ENCODE measurements around the gene TMEM120A.

The TMEM120A gene

DNA sequence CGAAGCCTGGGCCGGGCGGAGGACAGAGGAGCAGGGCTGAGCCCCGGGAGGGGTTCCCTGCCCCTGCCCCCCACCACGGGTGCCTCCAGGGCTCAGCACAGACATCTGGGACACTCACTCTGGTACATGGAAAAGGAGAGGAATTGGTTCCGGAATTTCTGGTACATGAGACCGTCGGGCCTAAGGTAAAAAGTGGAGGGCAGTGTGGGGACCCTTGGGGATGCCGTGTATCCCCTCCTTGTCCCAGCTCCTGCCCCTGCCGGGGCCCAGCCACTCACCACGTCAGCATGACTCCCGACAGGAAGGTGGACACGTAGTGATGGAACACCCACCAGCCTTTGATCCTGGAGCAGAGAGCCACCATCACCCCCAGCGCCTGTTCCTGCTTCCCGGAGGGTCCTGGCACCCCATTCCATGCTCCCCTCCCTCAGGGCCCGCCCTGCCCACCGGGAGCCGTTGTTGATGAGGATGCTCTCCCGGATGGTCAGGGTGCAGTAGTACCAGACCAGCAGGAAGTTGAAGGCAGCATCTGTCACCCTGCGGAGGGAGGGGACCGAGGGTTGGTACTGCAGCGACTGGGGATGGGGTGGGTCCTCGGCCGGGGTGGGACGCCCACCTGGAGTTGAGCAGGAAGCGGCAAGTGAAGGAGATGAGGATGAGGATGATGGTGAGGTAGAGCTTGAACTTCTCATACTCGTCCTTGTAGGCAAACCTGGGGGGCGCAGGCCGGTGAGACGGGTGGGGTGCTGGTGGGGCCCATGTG, 6.4 kb downstream of the TMEM120A start:
- TF ChIP-seq, protein P1, sequence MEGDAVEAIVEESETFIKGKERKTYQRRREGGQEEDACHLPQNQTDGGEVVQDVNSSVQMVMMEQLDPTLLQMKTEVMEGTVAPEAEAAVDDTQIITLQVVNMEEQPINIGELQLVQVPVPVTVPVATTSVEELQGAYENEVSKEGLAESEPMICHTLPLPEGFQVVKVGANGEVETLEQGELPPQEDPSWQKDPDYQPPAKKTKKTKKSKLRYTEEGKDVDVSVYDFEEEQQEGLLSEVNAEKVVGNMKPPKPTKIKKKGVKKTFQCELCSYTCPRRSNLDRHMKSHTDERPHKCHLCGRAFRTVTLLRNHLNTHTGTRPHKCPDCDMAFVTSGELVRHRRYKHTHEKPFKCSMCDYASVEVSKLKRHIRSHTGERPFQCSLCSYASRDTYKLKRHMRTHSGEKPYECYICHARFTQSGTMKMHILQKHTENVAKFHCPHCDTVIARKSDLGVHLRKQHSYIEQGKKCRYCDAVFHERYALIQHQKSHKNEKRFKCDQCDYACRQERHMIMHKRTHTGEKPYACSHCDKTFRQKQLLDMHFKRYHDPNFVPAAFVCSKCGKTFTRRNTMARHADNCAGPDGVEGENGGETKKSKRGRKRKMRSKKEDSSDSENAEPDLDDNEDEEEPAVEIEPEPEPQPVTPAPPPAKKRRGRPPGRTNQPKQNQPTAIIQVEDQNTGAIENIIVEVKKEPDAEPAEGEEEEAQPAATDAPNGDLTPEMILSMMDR (conservative IDR thresholded peaks at IDR 0.05; ENCODE audit: low read length): no peak
- DNase-seq (ENCODE audit: low read depth): no peak
- no peak overlapping the region for H3K4me3 ChIP-seq (ENCODE audit: low read length)

DNA sequence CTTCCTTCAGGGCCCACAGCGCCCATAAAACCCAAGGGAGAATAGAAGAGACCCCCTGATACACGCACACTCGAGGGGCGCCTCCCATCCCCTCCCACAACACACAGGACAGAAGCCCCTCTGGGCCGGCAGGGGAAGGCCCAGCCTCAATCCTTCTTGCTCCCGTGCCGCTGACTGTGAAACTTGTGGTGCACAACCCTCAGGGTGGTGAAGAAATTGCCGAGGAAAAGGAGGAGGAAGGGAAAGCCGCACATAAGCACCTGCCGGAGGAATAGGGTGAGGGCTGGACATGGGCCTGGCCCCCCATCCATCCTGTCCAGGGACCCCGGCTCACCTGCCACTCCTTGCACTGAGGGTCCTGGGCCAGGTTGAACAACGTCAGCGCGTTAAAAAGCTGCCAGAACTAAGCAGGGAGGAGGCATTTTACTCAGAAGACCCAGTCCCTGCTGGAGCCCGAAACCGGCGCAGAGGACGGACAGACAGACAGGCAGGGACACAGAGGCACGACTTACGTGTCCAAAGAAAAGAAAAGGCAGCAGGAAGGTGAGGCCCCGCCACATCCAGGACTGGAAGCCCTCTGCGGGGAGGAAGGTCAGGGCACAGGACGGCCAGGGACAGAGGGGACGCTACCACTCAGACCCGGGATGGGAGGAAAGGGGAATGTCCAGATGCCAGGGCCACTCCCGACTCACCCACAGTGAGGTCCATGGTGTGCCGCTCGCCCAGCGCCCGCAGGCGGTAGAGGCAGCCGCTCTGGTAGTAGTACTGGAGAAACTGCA, 7.2 kb downstream of the TMEM120A start:
- TF ChIP-seq, protein P1 (conservative IDR thresholded peaks at IDR 0.05; ENCODE audit: low read length): no peak
- H3K4me3 ChIP-seq (ENCODE audit: low read length): no peak overlapping the region
- DNase-seq (ENCODE audit: low read depth): no peak

DNA sequence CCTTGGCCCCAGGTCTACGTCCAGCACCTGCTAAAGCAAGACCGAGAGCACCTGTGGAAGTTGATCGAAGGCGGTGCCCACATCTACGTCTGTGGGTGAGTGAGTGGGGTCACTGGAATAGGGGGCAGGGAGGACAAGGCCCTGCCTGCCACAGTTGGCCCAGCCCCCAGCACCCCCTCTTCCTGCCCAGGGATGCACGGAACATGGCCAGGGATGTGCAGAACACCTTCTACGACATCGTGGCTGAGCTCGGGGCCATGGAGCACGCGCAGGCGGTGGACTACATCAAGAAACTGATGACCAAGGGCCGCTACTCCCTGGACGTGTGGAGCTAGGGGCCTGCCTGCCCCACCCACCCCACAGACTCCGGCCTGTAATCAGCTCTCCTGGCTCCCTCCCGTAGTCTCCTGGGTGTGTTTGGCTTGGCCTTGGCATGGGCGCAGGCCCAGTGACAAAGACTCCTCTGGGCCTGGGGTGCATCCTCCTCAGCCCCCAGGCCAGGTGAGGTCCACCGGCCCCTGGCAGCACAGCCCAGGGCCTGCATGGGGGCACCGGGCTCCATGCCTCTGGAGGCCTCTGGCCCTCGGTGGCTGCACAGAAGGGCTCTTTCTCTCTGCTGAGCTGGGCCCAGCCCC, 8.1 kb downstream of the TMEM120A start:
- DNase-seq (ENCODE audit: low read depth): no peak
- TF ChIP-seq, protein P1 (conservative IDR thresholded peaks at IDR 0.05; ENCODE audit: low read length): no peak
- no peak overlapping the region for H3K4me3 ChIP-seq (ENCODE audit: low read length)

DNA sequence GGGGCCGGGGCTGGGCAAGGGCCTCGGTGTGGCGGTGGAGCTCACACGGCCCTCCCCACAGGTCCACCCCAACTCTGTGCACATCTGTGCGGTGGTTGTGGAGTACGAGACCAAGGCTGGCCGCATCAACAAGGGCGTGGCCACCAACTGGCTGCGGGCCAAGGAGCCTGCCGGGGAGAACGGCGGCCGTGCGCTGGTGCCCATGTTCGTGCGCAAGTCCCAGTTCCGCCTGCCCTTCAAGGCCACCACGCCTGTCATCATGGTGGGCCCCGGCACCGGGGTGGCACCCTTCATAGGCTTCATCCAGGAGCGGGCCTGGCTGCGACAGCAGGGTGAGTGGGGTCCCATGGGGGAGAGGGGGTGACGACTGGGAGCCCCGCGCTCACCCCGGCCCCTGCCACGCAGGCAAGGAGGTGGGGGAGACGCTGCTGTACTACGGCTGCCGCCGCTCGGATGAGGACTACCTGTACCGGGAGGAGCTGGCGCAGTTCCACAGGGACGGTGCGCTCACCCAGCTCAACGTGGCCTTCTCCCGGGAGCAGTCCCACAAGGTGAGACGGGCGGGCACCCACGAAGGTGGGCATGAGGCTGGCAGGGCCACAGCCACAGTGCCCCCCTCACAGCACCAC, 8.8 kb downstream of the TMEM120A start:
- TF ChIP-seq, protein P1 (conservative IDR thresholded peaks at IDR 0.05; ENCODE audit: low read length): no peak
- no peak for DNase-seq (ENCODE audit: low read depth)
- no peak overlapping the region for H3K4me3 ChIP-seq (ENCODE audit: low read length)

DNA sequence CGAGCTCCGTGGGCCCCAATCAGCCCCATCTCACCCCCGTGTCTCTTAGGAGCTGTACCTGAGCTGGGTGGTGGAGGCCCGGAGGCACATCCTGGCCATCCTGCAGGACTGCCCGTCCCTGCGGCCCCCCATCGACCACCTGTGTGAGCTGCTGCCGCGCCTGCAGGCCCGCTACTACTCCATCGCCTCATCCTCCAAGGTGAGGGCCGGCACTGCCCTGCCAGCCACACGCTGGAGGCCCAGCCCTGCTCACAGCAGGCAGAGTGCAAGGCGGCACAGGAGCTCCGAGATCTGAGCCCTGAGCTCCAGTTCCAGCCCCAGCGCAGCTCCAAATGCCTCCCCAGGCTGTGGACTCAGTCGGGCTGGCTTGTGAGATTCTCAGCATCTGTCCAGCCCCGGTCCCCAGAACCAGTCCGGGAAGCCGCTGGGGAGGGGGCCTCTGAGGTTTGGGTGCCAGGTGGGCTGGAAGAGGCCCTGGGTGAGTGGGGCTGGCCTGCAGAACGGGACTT, 9.3 kb downstream of the TMEM120A start:
- H3K4me3 ChIP-seq (ENCODE audit: low read length): no peak overlapping the region
- TF ChIP-seq, protein P1 (conservative IDR thresholded peaks at IDR 0.05; ENCODE audit: low read length): no peak
- no peak for DNase-seq (ENCODE audit: low read depth)

DNA sequence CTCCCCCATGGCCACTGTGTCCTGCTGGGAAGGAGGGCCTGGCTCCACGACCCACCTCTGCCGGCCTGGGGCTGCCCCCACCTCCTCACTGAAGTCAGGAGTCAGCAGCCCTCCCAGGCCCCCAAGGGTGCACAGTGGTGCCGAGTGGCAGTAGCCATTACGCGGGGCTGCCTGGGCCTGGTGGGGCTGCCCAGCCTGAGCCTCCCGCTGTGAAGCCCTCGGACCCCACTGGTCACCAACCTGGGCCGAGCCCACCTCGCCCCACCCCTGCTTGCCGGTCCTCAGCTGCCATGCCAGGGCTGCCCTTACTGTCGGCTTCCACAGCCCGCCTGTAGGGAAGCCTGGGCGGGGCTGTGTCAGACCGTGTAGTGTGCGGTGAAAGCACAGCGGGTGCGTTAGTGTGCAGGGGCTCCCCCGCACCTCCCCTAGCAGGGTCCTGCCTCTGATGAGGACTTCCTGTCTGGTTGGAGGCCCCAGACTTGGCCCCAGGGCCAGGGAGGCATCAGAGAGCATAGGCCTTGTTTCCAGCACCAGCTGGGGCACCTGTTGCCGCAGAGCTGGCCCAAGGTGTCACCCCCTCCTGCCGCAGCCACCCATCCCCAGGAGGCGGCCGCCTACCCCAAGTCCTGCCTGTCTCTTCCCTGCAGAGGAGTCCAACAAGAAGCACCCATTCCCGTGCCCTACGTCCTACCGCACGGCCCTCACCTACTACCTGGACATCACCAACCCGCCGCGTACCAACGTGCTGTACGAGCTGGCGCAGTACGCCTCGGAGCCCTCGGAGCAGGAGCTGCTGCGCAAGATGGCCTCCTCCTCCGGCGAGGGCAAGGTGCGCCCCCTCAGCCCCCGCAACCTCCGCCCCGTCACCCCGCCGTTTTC, 10.0 kb downstream of the TMEM120A start:
- H3K4me3 ChIP-seq (ENCODE audit: low read length): no peak overlapping the region
- DNase-seq (ENCODE audit: low read depth): no peak
- TF ChIP-seq, protein P1 (conservative IDR thresholded peaks at IDR 0.05; ENCODE audit: low read length): no peak

Measured in AG10803 (cell line).